ENCODE data around the gene CTSC.

- no peak for TF ChIP-seq ZNF174 (tag by site-specific recombination; IDR thresholded peaks at IDR 0.05)
- no peak for TF ChIP-seq ZBTB26 (tag by site-specific recombination; optimal IDR thresholded peaks at IDR 0.05)
- TF ChIP-seq ZNF423 (tag by site-specific recombination; IDR thresholded peaks at IDR 0.05): no peak
- TF ChIP-seq CTCF (tag by site-specific recombination; IDR thresholded peaks at IDR 0.05): no peak
- no peak for TF ChIP-seq ZNF777 (tag by site-specific recombination; IDR thresholded peaks at IDR 0.05; ENCODE audit: borderline replicate concordance)
- TF ChIP-seq SP2 (tag by site-specific recombination; IDR thresholded peaks at IDR 0.05): no peak
Observed at GRCh38 chr11:88348870-88349269, 11.3 kb upstream of the CTSC start.
